GM21529 (cell line): ENCODE measurements around the gene BUD13.

Experiments used
- ATAC-seq: cut with Tn5 transposase; IDR thresholded peaks from one replicate; pipeline ENCODE4 v1.9.1; 2021; ENCODE audit not compliant: unreplicated experiment

Gene BUD13

DNA sequence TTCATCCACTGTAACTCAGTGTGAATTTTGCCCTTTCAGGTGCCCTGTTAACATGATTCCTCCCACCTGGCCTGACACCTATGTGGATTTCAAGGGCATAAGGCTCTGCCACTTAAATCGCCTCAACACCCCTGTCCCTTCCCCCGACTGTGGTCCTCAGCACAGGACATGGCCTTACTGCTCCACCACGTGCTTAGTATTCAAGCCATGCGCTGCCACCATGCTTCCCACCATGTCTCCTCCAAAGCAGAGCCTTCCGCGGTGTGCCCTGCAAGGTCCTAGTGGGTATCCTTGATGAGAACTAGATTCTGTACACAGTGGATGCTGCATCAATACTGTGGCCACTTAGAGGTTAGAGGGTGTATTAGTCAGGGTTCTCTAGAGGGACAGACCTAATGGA is 51.9 kb downstream of the BUD13 start:
- ATAC-seq: no peak

GRCh38 chr11:116718955-116719501 is 53.8 kb downstream of the BUD13 start:
- no peak for ATAC-seq

DNA sequence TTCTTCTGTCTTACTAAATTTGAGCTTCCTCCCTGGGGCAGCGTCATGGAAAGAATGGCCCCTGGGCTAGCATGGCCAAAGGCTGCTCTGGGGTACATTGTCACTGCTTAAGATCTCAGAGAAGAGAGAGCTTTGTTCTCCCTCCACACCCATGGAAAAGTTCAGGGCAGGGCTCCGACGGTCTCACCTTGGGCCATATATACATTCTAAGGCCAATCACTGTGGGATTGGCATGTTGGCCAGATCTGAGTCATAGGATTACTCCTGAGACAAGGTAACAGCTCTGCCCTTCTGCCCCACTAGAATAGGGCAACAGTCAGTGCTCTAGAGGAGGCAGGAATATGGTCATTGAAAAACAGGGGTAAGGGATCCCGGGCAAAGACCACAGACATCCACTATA is 56.2 kb downstream of the BUD13 start:
- ATAC-seq: no peak

DNA sequence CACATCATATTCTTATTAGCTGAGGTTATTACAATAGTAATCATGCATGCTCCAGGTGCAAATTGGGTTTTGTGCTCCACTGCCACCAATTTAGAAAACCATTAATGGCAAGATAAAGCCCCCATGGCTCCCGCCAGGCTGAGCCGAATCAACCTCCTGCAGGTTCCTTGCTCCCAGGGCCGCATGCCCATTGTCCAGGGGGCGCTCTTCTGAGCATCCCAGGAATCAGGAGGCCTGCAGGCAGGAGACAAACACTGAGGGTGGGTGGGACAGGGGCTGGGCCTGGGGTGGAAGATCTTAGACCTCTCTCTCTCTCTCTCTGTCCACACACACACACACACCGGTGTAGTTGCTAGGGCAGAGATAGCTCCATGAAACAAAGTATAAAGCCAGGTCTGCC is 57.4 kb downstream of the BUD13 start:
- ATAC-seq: no peak

GRCh38 chr11:116714902-116715301 is 57.9 kb downstream of the BUD13 start:
- ATAC-seq: no peak

- ATAC-seq: no peak
These were observed 60.4 kb downstream of the BUD13 start for GRCh38 chr11:116712428-116712827.

DNA sequence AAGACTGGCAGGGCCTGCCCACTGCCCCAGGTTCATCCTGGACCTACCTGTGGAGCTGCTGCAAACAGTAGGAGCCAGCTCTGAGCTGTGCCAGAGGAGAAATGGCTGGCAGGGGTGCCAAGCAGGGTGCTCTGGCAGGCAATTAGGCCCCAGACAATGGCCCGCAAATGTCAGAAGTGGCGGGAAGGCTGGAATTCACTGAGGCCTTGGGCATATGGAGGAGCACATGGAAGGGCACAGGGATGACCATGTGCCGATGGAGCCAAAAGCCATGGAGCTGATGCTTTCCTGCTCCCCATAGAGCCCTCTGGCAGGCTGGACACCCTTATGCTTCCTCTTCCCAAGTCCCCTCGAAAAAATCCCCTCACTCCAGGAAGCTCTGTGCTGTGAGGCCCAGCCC is 62.0 kb downstream of the BUD13 start:
- ATAC-seq: no peak

DNA sequence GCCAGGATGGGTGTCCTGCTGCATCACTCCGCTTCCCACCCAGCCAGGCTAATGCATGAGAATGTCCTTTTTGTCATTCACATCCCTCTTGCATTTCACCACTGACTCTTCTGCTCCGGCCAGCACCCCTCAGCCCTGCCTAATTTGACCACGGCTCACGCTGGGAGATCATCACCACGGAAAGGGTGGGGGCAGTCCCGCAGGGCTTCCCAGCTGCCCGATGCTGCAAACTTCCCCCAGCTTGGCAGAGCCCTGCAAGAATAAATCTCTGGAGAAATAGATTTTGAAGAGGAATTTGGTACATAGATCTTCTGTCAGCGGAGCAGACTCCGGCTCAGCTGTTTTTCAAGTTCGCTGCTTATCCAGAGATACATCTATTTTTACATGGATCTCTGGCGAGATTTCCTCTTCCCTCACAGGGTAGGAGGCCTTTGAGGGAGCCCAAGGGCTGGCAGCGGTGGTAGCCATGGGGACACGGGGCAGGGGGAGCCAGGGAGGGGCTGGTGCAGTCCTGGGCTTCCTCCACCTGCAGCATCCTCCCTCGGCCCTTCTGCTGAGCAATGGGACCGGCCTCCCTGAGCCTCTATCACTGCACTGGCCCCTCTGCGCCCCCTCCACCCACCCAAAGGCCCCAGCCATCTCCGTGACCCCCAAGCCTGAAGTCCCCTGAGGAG is 62.6 kb downstream of the BUD13 start:
- ATAC-seq: no peak

GRCh38 chr11:116707746-116708145 is 65.0 kb downstream of the BUD13 start:
- ATAC-seq: no peak

DNA sequence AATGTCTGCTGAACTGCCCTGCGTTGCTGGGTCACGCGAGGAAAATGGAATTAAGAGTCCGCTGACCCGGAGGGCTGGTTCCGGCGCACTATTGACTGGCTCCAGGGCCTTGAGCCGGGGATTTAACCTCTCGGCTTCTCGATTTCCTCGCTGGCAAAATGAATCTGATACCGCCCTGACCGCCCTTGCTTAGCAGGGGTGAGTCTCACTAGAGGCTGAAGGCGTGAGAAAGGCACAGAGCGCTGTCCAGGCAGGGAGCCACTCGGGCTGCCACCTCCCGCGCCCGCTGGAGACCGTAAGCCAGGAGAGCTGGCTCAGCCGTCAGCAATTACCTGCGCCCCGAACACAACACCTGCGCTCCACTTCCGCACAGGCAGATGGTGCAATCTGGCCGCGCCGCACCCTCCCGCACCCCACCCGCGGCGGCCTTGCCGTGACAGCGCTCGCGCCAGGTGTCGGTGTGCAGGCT is 65.6 kb downstream of the BUD13 start:
- no peak for ATAC-seq

DNA sequence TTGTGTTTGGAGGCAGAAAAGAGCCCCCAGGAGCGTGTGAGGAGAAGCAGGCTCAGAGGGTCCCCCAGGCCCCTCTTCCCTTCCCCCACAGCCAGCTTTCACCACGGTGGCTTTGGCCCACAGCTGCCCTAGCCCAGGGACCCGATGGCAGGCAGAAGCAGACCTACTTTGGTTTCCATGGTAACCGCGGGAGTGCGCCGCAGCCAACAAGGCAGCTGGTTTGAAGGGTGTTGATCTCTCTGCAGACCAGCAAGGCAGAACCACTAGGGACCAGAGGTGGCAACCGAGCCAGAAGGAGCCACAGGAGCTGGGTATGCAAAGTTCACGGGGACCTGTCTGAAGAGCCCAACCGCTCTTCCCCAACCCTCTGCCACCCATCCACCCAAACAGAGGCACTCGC is 69.4 kb downstream of the BUD13 start:
- ATAC-seq: no peak

DNA sequence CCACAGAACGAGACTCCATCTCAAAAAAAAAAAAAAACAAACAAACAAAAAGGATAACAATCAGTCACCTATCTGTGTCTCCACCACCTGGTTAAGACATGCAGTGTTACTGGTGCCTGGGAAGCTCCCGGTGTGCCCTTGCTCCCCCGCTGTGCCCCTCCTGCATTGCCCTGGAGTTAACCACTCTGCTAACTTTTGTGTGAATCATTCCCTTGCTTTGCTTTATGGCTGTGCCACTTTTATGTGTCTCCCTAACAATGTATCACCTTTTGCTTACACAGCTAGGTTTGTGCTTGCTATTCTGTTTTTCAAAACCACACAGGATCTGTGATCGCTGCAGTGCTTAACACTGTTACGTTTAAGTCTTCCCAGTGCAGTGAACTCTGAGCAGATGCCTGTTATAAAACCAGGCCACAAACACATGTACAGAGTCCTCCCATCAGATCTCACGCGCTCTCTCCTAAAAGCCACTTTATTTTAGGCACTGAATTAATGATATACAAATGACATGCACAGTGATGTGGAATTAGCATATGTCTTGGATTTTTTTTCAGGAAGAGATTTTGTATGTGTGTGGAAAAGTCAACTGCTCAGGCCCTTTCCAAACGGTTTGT is 69.9 kb downstream of the BUD13 start:
- no peak for ATAC-seq

- ATAC-seq: no peak
These were observed 70.9 kb downstream of the BUD13 start for GRCh38 chr11:116701876-116702275.

DNA sequence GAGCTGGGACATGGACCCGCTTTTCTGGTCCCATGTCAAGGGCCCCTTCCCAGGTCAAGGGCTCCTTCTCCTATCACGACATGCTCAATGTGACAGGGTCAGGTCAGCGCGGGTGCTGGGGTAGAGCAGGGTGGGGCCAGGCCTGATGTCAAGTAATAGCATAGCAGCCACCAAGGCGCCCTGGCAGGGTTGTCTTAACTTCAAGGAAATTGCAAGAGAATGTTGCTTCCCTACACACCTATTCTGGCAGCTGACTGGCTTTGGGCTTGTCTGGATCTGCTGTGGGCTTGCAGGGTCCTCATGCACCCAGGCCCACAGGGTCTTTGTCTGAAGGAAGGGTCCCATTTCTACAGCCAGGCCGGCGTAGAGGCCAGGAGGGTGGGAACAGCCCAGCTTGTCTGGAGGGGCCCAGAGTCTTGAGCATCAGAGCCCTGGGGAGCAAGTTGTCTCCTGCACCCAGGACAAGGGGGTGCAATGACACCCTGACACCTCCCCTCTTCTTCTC is 71.4 kb downstream of the BUD13 start:
- ATAC-seq: no peak

DNA sequence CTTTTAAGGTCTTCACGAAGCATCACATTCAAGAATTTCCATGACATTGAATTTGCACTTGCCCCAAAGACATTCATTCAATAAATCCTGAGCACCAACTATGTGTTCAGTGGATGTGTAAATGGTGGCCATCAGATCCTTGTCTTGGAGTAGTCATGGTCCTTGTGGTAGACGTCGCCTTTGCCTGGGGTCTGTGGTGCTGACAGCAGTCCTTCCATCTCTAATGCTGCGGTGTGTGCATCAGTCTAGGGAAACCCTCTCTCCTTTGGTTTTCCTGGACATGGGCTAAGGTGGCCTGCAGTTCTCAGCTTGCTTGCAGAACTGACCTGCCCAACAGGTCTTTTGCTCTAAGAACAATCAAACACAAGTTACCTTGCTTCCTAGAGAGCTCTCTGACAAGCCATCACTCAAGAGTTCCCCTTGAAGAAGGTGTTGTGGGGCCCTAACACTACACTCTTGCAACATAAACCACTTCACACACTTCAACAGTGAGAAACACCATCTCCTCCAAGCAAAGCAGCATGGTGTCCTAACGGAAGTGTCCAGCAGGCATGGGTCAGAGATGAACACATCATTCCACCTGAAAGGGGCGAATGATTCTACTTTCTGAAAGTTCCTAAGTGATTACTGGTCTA is 72.1 kb downstream of the BUD13 start:
- ATAC-seq: no peak
